ENCODE data around the gene MTA2.
A peak's percentile ranks its signal among the peaks of the same experiment; 100 is the strongest.

DNA sequence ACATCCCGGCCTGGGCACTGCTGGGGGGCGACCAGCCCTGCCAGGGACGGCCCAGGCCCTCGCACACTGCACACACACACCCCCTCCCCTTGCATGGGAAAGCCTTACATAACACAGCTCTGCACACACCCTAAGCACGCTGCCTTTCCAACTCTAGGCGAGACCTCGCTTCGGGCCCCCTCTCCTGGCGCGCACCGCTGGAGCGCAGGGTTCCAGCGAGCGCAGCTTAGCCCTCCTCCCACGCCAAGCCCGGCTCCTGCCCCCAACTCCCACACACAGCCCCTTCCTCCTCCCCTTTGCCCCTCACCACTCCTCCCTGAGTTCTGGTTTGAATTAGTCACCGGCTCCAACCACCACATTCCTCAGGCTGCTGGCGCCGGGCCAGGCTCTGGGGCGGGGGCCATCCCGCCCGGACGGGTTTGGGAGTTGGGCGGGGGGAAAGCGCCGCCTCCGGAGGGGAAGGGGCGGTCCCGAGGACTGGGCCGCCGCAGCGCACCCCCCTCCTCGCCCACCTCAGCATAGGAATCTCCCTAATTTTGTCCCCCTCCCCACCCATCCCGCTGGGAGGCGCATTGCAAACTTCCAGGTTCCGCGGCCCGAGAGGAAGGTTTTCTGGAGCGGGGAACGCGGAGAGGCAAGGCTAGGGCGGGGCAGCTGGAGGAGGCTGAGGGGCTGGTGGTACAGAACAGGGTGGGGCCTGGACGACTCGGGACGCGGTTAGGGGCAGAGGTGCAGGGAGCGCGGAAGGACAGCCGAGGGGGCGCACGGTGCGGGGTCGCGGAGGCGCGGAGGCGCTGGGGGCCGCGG is 56.0 kb downstream of the MTA2 start:
- TF ChIP-seq POLR2A (IDR thresholded peaks at IDR 0.05), result no peak
- TF ChIP-seq POLR2AphosphoS5 (IDR thresholded peaks at IDR 0.05), result peak; percentile 86 to 91 (median 91)
- TF ChIP-seq, protein P1, sequence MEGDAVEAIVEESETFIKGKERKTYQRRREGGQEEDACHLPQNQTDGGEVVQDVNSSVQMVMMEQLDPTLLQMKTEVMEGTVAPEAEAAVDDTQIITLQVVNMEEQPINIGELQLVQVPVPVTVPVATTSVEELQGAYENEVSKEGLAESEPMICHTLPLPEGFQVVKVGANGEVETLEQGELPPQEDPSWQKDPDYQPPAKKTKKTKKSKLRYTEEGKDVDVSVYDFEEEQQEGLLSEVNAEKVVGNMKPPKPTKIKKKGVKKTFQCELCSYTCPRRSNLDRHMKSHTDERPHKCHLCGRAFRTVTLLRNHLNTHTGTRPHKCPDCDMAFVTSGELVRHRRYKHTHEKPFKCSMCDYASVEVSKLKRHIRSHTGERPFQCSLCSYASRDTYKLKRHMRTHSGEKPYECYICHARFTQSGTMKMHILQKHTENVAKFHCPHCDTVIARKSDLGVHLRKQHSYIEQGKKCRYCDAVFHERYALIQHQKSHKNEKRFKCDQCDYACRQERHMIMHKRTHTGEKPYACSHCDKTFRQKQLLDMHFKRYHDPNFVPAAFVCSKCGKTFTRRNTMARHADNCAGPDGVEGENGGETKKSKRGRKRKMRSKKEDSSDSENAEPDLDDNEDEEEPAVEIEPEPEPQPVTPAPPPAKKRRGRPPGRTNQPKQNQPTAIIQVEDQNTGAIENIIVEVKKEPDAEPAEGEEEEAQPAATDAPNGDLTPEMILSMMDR (IDR thresholded peaks at IDR 0.05), result peak in 1 of 3 donors; percentile 7
